ENCODE measurements around the gene CLDN5. TPM values are rescaled to one million over a fixed set of nuclear protein-coding genes. Genes with fewer than 3 reads are reported as not detected.

The CLDN5 gene
- total RNA-seq, 2 experiments from 2014 or later = not detected

GRCh38 chr22:19490628-19491230 lies 33.5 kb downstream of the CLDN5 start:
- CTCF ChIA-PET = interaction anchor here (1.7 kb wide), 1 partner anchor 17 kb away, joined by 3 read pairs; no protein-coding TSS in a partner anchor
- POLR2A ChIA-PET = no interaction called here

- ChIA-PET CTCF (interaction anchor here (1.7 kb wide), 1 partner anchor 15 kb away, joined by 3 read pairs; no protein-coding TSS in a partner anchor), POLR2A (no interaction called here)
Observed at GRCh38 chr22:19488884-19489843, 35.0 kb downstream of the CLDN5 start.

- ChIA-PET POLR2A (interaction anchor here (0.7 kb wide), 1 partner anchor 118 kb away, joined by 7 read pairs; no protein-coding TSS in a partner anchor), CTCF (no interaction called here)
Observed at GRCh38 chr22:19488285-19488684, 35.9 kb downstream of the CLDN5 start.

DNA sequence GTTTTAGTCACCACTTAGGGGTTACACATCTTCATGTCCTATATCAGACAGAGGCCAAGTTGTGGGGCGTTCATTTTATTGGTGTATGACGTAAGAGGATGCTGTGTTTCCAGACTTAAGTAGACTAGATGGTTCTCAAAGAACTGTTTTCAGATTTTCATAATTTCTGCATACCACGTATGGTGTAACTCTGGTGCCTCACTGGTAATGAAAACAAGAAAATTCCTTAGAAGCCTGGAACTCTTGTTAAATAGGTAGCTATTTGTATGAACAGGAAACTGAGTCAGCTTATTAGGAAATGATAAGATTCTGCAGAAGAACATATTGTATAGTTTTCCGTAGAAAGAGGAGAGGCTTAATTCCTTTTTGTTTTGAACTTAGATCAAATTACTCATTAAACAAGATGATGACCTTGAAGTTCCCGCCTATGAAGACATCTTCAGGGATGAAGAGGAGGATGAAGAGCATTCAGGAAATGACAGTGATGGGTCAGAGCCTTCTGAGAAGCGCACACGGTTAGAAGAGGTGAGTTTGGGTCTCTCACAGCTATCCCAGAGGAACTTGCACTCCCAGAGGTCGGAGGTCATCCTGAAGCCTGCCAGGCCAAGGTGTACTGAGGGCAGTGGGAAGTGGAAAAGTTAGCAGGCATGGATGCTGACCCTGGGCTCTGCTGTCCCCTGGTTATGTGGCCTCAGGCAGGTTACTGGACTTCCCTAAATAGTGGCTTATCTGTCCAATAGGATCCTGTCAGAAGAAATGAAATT lies 40.5 kb downstream of the CLDN5 start:
- ChIA-PET CTCF (interaction anchor here (0.5 kb wide), 1 partner anchor 562 kb away, joined by 4 read pairs; no protein-coding TSS in a partner anchor), POLR2A (no interaction called here)

GRCh38 chr22:19482297-19482696 lies 41.9 kb downstream of the CLDN5 start:
- ChIA-PET CTCF (no interaction called here), POLR2A (no interaction called here)

- ChIA-PET POLR2A (no interaction called here), CTCF (no interaction called here)
Observed at GRCh38 chr22:19480789-19481188, 43.4 kb downstream of the CLDN5 start.

DNA sequence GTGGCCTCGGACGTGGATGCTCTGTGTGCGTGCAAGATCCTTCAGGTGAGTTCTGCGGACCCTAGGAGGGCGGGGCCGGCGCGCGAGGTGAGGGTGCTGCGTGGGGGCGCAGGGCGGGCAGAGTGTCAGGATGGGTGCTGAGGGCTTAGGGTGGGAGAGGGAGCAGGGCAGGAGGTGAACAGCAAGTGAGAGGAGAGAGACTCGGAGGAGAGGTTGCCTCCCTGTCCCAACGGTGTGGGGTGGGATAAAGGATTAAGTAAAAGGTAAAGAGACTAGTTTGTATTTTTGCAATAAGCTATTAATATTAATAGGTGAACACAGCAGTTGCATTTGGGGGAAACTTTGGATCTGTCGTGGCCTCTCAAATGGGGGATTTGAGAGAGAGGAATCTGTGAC lies 44.0 kb downstream of the CLDN5 start:
- ChIA-PET POLR2A (interaction anchor here (0.6 to 0.7 kb wide), 3 partner anchors 303 to 337 kb away, joined by 3 to 4 read pairs (median 3); partner anchors contain the start of gene ESS2), CTCF (interaction anchor here (1.2 kb wide), 1 partner anchor 149 kb away, joined by 4 read pairs; no protein-coding TSS in a partner anchor)

GRCh38 chr22:19479355-19480172 lies 44.6 kb downstream of the CLDN5 start, which contains the start of gene CDC45:
Gene CDC45 (plus strand): TSS chr22:19479920. CDS start chr22:19479969, 49 bp downstream.
- POLR2A ChIA-PET = interaction anchor here (0.6 to 0.7 kb wide), 4 partner anchors 53 to 336 kb away, joined by 3 to 4 read pairs (median 3); partner anchors contain the start of gene ESS2
- CTCF ChIA-PET = interaction anchor here (1.2 to 1.7 kb wide), 2 partner anchors 32 to 150 kb away, joined by 4 read pairs; partner anchors contain the start of gene C22orf39

DNA sequence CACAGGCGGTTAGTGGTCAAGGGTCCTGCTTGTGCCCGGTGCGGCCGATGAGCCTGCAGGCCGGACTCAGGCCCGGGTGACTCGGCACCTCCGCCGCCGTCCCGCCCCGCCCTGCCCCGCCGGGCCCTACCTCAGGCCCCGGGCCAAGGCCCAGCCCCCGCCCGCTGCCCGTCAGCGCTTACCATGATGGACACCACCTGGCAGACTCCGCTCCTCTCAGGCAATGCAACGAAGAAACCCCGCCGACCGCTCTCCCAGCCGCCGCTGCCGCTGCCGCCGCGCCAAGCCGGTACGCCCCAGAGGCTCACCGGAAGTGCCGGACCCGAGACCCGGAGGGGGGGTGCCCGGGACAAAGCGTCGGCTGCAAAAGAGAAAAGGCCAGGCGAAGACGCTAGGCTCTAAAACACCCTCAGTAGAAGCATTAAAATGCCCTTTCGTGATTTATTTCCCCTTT lies 45.3 kb downstream of the CLDN5 start, which contains the start of gene UFD1:
TSS of gene UFD1 (minus strand) at position 293 of the 454 bp plus-strand sequence. CDS start at position 185, 108 bp downstream.
- CTCF ChIA-PET = interaction anchor here (1.2 to 2.1 kb wide), 4 partner anchors 21 to 151 kb away, joined by 3 to 8 read pairs (median 4); partner anchors contain the start of gene C22orf39
- POLR2A ChIA-PET = interaction anchor here (0.7 kb wide), 1 partner anchor 53 kb away, joined by 3 read pairs; no protein-coding TSS in a partner anchor

DNA sequence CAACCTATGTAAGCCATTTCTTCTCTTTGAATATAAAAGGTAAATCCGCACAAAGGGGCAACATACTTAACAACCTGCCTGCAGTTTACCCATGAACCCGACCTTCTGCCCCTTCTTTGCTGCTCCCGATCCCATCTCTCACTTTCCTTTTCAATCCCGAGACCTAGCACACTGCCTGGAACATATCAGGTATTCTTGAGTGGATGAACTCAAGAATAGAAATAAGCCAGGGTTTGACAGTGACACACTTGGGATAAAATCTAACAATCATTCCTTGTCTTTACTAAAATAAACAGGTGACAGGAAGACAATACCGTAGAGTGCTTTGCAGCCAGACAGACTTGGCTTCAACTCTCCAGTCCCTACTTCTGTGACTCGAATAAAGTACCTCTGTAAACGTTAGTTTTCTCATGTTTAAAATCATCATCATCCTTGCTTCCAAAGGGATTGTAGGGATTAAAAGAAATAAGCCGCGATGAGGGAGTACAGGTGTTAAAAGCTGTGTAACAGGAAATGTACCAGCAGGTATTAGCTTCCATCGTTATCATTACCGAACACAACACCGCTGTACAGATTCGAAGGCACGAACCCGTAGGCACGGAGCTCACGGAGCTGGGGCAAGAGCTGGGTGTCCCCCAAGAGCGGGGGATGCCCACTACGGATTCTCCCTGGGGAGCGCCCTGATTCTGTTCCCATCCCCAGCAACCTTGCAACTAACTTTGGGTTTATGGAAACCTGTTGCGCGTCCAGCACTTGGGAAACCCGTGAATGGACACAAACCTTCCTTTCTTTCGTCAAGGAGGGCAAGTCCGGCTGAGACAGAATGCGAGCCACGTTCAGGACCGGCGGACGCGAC lies 45.9 kb downstream of the CLDN5 start:
- POLR2A ChIA-PET = interaction anchor here (0.5 to 1.4 kb wide), 3 partner anchors 48 to 581 kb away, joined by 3 to 6 read pairs (median 4); partner anchors contain the start of gene SLC25A1
- CTCF ChIA-PET = interaction anchor here (1.2 to 2.1 kb wide), 3 partner anchors 20 to 152 kb away, joined by 3 to 8 read pairs (median 4); partner anchors contain the start of gene C22orf39

- CTCF ChIA-PET = interaction anchor here (1.2 to 2.1 kb wide), 4 partner anchors 20 to 299 kb away, joined by 3 to 8 read pairs (median 5); partner anchors contain the start of genes C22orf39 and SLC25A1
- POLR2A ChIA-PET = interaction anchor here (1.1 to 1.4 kb wide), 2 partner anchors 47 to 299 kb away, joined by 3 to 4 read pairs; partner anchors contain the start of gene SLC25A1
Observed at GRCh38 chr22:19477321-19478044, 46.7 kb downstream of the CLDN5 start.

- CTCF ChIA-PET = interaction anchor here (1.2 kb wide), 1 partner anchor 297 kb away, joined by 6 read pairs; the partner anchor contains the start of gene SLC25A1
- POLR2A ChIA-PET = no interaction called here
Observed at GRCh38 chr22:19476023-19476422, 48.2 kb downstream of the CLDN5 start.

DNA sequence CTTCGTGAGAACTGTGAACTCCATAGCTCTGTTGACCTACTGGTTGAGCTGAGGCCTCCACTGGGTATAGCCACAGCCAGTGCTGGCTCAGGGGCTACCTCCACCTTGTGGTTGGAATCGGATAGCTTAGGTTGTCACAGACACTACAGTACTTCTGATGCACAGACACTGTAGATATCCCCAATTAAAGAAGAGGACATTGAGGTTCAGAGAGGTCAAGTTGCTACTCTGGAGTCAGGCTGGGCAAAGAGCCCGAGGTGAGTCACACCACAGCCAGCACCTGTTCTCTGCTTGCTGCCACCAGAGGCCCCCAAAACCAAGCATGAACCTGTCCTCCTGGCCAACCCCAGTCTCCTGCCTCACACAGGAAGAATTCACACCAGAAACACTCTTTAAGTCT lies 50.6 kb downstream of the CLDN5 start:
- ChIA-PET CTCF (interaction anchor here (1.1 to 1.3 kb wide), 2 partner anchors 17 to 53 kb away, joined by 3 read pairs; no protein-coding TSS in a partner anchor), POLR2A (no interaction called here)

Data from activated CD8-positive, alpha-beta memory T cell treated with anti-CD3 and anti-CD28 coated beads for 36 hours (primary cell).